ENCODE data around the gene NOTCH2.

The NOTCH2 gene

DNA sequence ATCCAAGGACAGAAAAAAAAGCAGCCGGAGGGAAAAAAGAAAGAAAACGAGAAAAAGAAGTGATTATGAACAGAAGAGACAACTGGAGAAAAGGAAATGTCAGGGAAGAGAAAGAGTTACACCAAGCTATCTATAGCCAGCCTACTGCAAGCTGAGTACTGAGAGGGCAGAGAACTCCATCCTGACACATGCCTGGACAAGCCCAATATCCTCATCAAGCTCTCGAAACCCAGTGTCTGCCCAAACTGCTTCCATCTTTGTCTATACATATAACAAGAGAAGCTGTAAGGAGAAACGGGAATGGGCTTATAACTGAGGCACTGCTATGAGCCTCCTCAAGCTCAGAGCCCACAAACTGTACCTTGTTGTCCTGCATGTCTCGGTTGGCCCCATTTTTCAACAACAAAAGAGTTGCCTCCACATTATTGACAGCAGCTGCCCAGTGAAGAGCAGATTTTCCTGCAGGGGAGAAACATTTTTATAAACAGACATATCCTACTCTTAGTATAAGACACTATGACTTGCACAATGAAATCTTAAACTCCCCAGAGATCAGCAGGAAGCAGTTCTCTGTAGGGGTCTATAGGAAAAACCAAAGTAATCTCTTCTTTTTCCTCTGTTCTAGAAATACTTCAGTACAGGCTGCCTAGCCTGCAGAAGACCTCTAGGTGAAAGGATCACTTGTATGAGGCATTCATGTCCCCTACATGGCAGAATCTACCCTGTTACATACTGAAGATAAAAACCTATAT lies 152.0 kb downstream of the NOTCH2 start:
- H3K4me3 ChIP-seq (ENCODE audit: severe bottlenecking) = no peak overlapping the region
- no peak overlapping the region for H3K27ac ChIP-seq (ENCODE audit: poor library complexity, severe bottlenecking)
- peaks cover 5% of the 10 kb centered on the region for H3K4me1 ChIP-seq (ENCODE audit: insufficient read depth, poor library complexity, severe bottlenecking)
- DNase-seq (ENCODE audit: low spot score) (no peak), ATAC-seq (ENCODE audit: low read depth) (no peak)
- no peaks in the 10 kb centered on the region for H3K27me3 ChIP-seq (ENCODE audit: insufficient read depth, poor library complexity, severe bottlenecking)
- TF ChIP-seq, protein P1, sequence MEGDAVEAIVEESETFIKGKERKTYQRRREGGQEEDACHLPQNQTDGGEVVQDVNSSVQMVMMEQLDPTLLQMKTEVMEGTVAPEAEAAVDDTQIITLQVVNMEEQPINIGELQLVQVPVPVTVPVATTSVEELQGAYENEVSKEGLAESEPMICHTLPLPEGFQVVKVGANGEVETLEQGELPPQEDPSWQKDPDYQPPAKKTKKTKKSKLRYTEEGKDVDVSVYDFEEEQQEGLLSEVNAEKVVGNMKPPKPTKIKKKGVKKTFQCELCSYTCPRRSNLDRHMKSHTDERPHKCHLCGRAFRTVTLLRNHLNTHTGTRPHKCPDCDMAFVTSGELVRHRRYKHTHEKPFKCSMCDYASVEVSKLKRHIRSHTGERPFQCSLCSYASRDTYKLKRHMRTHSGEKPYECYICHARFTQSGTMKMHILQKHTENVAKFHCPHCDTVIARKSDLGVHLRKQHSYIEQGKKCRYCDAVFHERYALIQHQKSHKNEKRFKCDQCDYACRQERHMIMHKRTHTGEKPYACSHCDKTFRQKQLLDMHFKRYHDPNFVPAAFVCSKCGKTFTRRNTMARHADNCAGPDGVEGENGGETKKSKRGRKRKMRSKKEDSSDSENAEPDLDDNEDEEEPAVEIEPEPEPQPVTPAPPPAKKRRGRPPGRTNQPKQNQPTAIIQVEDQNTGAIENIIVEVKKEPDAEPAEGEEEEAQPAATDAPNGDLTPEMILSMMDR (IDR thresholded peaks at IDR 0.05; ENCODE audit: poor library complexity, severe bottlenecking) = no peak
- peaks cover 75% of the 10 kb centered on the region for H3K36me3 ChIP-seq (ENCODE audit: low read depth)
- H3K9me3 ChIP-seq (ENCODE audit: severe bottlenecking) = no peaks in the 10 kb centered on the region

DNA sequence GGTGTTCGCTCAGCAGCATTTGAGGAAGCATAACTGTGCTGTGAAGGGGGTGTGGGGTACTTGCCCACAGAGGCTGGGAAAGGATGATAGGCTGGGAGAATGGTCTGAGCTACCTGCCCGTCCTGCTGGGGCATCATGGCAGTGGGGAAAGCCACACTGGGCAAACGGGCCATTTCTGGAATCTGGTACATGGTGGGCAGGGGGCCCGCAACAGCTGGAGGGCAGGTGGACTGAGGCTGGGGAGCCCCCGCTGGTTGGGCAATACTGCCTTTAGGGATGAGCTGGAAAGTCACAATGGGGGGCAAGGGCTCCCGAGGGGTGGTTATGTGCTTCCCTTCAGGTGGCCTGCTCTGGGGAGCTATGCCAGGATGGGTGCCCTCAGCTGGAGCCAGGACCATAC lies 153.9 kb downstream of the NOTCH2 start:
- Histone ChIP-seq H3K4me1 (ENCODE audit: insufficient read depth, poor library complexity, severe bottlenecking) (peaks cover 5% of the 10 kb centered on the region), H3K36me3 (ENCODE audit: low read depth) (peaks cover 62% of the 10 kb centered on the region), H3K27ac (ENCODE audit: poor library complexity, severe bottlenecking) (no peak overlapping the region), H3K9me3 (ENCODE audit: severe bottlenecking) (no peaks in the 10 kb centered on the region), H3K4me3 (ENCODE audit: severe bottlenecking) (no peak overlapping the region), H3K27me3 (ENCODE audit: insufficient read depth, poor library complexity, severe bottlenecking) (no peaks in the 10 kb centered on the region)
- no peak for ATAC-seq (ENCODE audit: low read depth)
- TF ChIP-seq, protein P1 (IDR thresholded peaks at IDR 0.05; ENCODE audit: poor library complexity, severe bottlenecking) = no peak
- no peak for DNase-seq (ENCODE audit: low spot score)

DNA sequence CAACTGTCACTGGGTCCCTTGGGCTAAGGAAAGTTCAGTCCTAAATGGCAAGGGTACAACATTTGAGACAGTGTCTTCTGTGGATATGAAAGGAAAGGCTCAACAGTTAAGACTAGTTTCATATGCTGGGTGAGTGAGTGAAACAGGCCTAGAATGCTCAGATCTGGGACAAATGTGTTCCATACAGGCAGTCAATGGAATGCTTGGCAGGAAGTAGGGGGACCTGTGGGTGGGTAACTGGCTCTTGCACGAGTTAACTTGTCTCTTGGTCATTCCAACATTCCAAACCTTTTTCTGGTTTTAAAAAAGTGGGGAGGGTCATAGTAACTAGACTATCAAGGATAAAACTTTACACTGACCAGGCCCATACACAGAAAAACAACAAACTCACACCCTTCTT lies 155.4 kb downstream of the NOTCH2 start:
- Histone ChIP-seq H3K9me3 (ENCODE audit: severe bottlenecking) (no peaks in the 10 kb centered on the region), H3K27ac (ENCODE audit: poor library complexity, severe bottlenecking) (no peak overlapping the region), H3K36me3 (ENCODE audit: low read depth) (peaks cover 52% of the 10 kb centered on the region), H3K4me3 (ENCODE audit: severe bottlenecking) (no peak overlapping the region), H3K4me1 (ENCODE audit: insufficient read depth, poor library complexity, severe bottlenecking) (peaks cover 5% of the 10 kb centered on the region), H3K27me3 (ENCODE audit: insufficient read depth, poor library complexity, severe bottlenecking) (no peaks in the 10 kb centered on the region)
- TF ChIP-seq, protein P1 (IDR thresholded peaks at IDR 0.05; ENCODE audit: poor library complexity, severe bottlenecking) = no peak
- DNase-seq (ENCODE audit: low spot score) (no peak), ATAC-seq (ENCODE audit: low read depth) (no peak)

DNA sequence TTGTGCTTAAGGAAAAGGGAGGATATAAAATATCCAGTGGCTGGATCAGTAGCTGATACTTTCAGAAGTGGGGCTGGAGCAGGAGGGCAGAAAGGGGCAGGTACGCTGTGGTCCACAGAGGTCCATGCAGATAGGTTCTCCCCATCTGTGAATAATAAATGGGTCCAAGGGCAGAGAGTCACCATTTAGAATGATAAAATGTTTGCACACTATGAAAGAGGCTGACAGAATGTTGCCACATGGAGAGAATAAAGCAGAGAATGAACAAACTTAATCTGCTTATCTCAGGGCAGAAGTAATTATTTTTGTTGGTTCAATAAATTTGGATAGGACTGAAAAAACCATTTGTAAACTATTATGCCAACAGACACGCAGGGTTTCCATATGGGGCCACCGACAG lies 156.5 kb downstream of the NOTCH2 start:
- no peaks in the 10 kb centered on the region for H3K9me3 ChIP-seq (ENCODE audit: severe bottlenecking)

DNA sequence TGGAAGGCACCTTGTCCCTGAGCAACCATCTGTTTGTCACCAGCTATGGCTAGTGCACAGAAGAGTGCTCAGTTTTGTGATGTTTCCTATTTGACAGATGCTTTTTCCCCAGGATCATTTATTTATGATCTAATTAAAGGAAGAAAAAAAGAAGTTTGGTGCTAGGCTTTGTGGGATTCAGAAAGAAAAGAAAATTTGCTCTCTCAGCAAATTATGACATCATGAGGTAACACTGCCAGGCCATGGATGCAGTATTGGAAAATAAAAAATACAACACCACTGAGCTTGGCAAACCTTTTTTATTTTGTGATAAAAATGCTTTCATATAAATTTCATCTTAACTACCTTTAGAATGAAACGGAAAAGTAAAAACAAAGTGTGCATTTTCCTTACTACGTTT lies 157.7 kb downstream of the NOTCH2 start:
- Histone ChIP-seq H3K4me1 (ENCODE audit: insufficient read depth, poor library complexity, severe bottlenecking) (no peaks in the 10 kb centered on the region), H3K27ac (ENCODE audit: poor library complexity, severe bottlenecking) (no peak overlapping the region), H3K36me3 (ENCODE audit: low read depth) (peaks cover 30% of the 10 kb centered on the region), H3K9me3 (ENCODE audit: severe bottlenecking) (no peaks in the 10 kb centered on the region), H3K4me3 (ENCODE audit: severe bottlenecking) (no peak overlapping the region), H3K27me3 (ENCODE audit: insufficient read depth, poor library complexity, severe bottlenecking) (no peaks in the 10 kb centered on the region)
- DNase-seq (ENCODE audit: low spot score) = no peak
- TF ChIP-seq, protein P1 (IDR thresholded peaks at IDR 0.05; ENCODE audit: poor library complexity, severe bottlenecking) = no peak
- ATAC-seq (ENCODE audit: low read depth) = no peak

More for the DNA sequence above, 156.5 kb downstream of the NOTCH2 start:
- no peak overlapping the region for H3K27ac ChIP-seq (ENCODE audit: poor library complexity, severe bottlenecking)
- peaks cover 5% of the 10 kb centered on the region for H3K4me1 ChIP-seq (ENCODE audit: insufficient read depth, poor library complexity, severe bottlenecking)
- TF ChIP-seq, protein P1 (IDR thresholded peaks at IDR 0.05; ENCODE audit: poor library complexity, severe bottlenecking) = no peak
- H3K4me3 ChIP-seq (ENCODE audit: severe bottlenecking) = no peak overlapping the region
- peaks cover 42% of the 10 kb centered on the region for H3K36me3 ChIP-seq (ENCODE audit: low read depth)
- ATAC-seq (ENCODE audit: low read depth) (no peak), DNase-seq (ENCODE audit: low spot score) (no peak)
- H3K27me3 ChIP-seq (ENCODE audit: insufficient read depth, poor library complexity, severe bottlenecking) = no peaks in the 10 kb centered on the region
